ENCODE data around the gene SYK.

Gene SYK

DNA sequence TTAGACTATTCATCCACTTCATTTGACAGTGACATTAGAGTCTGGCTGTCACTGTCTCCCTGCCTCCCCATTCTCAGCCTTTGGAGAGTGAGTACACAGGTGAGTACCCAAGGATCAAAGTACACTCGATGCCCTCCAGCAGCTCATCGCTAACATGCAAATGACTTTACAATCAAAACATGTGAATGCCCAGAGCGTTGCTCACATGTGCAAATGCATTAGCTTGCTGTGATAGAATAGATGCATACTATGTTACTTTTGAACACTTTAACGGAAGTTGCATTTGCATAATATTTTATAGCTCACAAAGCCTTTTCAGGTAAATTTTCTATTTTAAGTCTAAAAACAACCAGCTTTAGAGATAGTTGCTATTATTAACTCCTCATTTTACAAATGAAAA lies 107.6 kb downstream of the SYK start:
- no peak for DNase-seq

DNA sequence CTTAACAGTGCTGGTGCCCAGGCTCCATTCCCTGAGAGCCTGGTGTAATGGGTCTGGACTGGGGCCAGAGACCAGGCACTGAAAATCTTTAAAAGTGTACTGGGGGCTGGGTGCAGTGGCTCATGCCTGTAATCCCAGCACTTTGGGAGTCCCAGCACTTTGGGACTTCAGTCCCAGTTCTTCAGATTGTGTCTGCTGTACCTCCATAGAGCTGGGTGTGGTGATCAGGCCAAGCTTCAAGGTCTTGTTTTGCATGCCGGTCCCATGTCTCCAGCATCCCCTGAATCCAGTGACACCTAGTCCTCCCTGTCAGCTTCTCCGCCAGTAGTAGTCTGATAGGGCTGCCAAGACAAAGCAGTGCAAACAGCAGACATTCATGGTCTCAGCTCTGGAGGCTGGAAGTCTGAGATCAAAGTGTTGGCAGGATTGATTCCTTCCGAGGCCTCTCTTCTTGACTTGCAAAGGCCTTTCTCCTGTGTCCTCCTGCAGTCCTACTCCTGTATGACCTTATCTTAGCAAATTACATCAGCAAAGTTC lies 108.2 kb downstream of the SYK start:
- no peak for DNase-seq

DNA sequence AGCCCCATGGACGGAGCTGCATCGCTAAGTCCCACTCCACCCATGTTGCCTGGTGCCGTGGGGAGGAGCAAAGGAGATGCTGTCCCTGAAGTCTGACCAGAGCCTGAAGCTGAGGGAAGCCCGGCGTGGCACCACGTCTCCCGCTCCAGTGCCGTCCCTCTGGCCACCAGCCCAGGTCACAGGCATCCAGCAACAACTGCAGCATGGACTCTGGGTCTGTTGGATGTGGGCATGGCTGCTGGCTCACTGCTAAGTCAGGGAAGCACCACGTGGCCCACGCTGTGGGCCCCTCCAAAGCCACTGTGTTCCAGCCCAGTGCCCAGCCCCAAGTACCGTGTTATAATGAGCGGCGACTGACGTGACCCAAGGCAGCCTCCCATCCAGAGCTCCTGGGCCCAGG lies 112.6 kb downstream of the SYK start:
- no peak for DNase-seq

DNA sequence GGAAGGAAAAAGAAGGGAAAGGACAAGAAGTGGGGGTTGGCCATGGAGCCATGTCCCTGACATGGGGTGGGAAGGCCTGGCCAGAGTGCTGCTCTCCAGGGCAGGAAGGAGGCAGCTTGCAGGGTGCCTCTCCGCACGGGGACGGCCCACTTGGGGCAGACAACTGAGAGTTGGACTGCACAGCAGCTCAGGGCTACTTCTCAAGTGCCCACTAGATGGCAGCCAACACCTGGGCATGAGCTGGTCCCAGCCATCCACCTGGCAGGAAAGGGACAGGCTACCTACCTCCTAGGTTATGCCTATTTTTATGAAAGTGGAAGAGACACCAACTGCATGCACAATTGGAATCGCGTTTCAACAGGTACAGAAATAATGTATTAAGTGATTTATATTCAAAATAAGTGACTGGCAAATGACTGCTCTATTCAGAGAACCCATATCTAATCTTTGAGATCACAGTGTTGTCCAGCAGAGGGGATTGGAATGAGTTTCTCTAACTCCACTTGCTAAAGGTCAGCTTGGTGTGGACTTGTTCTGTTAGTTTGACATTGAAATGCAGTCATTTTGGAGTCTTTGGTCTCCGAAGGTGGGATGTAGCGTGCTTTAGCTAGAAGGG lies 113.4 kb downstream of the SYK start:
- DNase-seq: peak; percentile 46

DNA sequence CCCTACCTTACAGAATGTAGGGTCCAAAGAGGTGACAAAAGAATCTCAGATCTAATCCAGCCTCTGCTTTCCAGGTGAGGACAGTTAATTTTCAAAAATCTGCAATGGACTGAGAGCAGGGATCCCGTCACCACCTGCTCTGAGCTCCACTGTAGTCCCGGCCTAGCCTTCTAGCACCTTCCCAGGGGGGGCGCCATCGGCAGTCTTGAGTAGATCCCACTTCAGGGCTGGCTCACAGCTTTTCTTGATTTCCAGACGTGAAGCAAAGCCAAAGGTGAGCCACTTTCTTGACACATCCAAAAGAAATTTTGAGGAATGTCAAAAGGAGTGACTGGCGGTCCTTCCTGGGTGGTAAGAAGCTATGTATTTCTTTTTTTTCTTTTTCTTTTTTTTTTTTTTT lies 114.1 kb downstream of the SYK start:
- DNase-seq: peak; percentile 24

DNA sequence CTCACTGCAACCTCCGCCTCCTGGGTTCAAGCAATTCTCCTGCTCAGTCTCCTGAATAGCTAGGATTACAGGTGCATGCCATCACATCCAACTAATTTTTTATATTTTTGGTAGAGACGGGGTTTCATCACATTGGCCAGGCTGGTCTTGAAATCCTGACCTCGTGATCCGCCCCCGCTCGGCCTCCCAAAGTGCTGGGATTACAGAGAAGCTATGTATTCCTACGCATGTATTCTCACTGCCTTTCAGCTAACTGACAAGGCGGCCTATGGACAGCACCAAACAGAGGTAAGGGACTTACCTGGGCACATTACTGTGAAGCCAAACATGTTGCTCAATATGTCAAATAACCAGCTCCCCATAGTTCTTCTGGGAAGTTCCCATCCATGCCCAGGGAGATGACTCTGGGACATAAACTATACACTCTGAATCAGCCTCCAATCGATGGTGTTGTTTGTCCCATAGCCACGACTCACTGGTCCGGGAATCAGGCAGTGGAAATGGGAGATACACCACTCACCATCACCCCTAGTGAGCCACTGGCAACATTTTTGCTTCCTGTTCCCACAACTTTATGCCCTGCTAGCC lies 114.6 kb downstream of the SYK start:
- DNase-seq: no peak

DNA sequence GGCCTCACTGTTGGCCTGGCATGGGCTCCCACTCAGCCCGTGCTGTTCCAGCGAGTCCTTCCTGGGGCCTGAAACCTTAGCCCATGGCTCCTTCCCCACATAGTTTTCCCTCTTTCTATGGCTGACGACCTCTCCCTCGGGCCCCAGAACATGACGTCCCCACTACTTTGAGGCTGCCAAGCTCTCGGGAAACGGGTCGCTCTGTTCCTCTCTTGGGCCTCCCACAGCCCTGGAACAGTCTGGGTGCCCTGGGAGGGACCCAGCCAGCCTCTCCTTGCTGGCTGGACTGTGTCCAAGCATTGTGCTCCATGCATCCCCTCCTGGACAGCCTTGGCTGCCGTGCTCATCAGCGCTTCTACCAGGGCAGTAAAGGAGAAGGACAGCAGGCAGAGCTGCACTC lies 118.3 kb downstream of the SYK start:
- no peak for DNase-seq

DNA sequence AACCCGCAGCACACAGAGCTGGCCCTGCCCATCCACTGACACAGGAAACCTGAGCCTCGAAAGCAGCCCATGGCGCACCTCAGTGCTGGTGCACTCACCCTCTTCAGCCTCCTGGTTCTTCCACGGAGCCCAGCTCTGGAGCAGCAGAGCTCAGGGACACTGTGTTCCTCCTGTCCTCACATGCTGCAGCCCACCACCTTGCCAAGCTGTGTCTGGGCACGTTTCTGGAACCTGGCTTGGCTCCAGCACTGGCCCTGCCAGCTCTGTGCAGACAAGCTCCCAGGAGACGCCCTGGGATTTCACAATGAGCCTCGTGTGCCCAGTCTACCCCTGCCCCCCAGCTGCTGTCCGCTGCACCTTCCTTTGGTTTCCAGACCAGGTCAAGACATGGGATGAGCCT lies 119.5 kb downstream of the SYK start:
- peak; percentile 19 for DNase-seq

DNA sequence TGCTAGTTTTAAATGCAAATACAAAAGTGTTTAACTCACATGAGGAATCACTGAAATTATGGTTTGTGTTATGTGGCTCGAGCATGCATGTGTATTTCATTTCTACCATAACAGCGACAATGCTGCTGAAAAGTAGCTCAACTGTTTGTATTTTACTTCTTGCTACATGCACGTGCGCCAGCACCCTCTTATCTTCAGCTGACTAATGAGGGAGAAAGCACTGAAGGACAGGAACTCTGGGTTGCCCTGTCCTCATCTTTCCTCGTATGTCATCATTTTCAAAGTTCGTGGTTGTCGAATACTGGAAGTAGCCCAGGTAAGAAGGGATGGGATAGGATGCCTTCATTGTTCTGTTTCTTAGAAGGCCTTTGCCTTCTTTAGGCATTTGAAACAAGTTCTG lies 120.3 kb downstream of the SYK start:
- DNase-seq: no peak

DNA sequence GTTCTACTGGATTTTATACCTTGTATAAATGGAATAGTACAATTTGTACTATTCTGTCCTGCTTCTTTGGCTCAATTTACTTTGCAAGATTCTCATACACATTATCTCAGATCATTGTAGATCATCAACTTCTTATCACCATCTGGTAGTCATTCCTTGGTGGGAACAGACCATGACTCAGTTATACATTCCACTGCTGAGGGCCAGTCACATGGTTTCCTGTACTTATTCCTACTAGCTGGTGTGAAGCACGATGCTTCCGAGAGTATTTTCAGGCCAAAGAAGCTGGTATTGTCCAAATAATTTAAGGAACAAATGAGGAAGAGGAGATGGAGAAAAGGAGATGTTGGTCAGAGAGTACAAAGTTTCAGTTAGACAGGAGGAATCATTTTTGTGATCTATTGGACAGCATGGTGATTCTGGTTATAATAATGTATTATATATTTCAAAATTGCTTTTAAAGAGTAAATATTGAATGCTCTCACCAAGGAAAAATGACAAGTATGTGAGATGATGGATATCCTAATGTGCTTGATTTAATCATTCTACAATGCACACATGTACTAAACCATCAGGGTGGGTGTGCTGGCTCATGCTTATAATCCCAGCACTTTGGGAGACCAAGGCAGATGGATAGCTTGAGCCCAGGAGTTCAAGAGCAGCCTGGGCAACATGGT lies 124.1 kb downstream of the SYK start:
- DNase-seq: no peak

DNA sequence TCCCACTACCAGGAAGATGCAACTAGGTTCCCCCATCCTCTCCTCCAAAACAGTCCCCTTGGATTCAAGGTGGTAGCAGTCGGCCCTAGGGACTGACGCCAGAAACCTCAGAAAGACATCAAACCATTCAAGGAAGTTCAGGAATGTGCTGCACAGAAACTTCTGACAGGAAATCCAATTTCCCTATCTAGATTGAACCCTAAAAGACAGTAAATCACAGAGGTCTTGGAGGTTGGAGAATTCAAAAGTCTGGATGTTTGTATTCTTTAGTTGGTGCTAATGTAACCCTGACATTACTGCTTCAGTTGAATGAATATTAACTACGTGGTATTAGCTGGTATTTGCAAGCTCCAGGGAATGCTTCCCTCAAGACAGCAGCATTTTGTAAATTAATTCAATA lies 125.3 kb downstream of the SYK start:
- DNase-seq: no peak

DNA sequence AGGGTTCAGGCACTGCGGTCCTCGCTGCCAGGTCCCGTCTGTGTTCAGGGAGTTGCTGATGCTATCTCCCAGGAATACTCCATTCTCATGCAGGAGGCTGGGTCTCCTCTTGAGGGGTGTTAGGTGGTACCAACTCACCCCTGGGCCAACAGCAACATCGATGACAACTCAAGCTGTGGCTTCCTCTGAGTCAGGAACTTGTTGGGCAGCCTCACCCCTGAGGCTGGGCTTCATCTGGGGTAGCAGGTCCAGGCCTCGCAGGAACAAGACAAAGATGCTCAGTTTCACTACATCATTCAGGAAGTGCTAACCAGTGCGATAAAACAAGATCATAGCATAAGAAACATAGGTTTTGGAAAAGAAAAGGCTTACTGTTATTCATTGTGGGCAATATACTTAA lies 125.9 kb downstream of the SYK start:
- no peak for DNase-seq

DNA sequence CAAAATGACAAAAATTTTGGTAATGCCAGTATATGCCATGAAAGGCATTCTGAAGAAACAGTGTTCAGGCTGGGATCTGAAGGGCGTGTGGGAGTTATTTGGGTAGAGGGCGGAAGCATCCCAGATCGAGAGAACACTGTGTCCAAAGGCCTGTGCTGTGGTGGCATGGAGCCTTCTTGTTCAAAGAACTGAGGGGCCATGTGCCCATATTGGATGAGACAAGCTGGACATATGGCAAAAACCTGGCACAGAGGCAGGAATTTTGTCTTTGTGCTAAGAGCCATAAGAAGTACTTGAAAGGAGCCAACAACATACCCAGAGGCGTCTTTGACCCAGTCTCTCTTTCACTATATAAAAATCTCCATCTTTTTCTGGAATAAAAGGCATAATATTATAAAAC lies 128.0 kb downstream of the SYK start:
- no peak for DNase-seq

DNA sequence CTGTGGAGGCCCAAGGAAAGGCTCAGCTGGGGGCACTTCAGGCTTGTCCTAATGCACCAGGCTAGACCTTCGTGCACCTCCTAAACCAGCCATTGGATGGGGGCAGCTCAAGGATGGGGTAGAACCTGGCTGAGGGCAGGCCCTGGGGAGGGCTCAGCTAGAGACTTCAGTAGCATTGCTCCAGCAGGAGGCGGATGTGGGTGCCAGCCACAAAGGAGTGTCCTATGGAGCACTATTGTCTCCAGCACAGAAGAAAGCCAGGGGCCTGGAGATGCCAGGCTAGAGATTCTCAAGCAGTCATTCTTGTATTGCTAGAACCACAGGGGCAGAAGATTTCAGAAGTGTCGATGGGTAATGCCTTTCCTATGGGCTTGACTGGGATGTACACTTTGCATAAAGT lies 131.8 kb downstream of the SYK start:
- DNase-seq: no peak

DNA sequence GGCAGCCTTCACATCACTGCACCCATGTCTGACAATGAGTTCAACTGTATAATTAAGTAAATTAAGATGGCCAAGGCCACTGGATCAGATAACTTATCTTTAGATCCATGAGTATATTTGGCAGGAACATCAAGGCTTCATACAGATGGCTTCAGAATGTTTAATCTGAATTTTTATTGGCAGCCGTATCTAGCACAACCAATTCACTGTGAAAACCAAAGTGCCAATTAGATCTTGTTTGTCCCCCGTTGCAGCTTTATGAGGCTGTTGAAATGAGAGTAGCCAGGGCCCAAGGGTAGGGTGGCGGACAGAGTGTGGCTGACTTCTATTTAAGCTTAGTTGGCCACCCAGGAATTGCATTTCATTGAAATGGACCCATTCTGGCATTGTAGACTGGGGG lies 137.7 kb downstream of the SYK start:
- DNase-seq: no peak

DNA sequence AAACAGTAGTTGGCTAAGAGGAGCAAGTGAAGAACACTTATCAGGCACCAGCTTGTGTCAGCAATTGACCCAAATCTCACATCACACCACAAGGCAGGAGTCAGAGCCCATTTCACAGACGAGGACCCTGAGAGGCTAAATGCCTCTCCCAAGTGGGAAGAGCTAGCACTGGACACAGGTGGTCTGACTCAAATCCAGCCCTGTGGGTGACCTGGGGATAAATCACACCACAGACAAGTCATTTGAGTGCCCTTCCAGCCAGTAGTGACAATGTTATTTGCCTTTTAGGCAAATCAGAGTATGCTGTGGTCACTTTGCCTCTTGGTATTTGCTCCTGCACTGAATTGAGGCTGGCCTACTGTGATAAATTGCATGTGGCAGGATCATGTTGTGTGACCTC lies 138.7 kb downstream of the SYK start:
- no peak for DNase-seq

DNA sequence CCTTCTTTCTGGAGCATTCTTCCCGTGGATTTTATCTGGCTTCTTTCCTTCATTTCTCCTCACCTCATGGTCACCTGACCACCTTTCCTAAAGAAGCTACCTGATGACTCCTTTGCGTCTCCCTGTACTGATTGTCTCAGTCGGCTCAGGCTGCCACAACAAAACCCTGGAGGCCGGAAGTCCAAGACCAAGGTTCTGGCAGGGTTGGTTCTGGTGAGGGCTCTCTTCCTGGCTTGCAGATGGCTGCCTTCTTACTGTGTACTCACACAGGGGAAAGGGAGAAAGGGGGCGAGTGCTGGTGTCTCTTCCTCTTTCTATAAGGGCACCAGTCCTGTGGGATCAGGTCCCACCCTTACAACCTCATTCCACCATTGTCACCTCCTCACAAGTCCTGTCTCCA lies 140.0 kb downstream of the SYK start:
- no peak for DNase-seq

DNA sequence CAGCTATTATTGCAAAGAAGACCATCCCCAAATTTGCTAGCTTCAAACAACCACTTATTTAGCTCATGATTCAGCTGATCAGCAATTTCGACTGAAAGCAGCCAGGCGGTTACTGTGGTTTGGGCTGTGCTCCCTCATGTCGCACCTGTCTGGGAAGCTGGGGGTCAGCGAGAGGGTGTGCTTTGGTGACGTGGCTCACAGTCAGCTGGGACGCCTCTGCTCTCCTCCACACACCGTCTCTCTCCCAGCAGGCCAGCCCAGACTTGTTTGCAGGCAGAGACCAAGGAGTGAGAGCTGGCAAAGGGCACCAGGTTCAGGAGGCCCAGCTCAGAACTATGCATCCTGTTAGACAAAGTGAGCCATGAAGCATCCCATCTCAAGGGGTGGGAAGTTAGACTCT lies 140.9 kb downstream of the SYK start:
- peak; percentile 85 for DNase-seq

DNA sequence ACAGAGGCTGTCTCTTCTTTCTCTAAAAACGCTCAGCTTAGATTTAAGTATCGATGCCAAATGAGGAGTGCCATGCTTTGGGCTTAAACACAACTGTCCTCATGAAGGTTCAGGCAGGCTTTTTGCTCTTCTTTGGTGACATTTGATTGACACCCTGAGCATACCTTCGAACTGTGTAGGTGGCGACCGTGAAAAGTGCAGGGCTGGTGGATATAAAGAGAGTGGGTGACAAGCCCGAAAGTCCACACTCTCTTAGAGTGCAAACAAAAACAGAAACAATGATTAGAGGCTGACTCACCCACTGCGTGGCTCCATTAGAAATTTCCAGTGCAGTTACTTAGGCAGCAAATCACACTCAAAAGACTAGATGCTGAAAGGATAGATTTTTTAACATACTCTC lies 141.7 kb downstream of the SYK start:
- no peak for DNase-seq

DNA sequence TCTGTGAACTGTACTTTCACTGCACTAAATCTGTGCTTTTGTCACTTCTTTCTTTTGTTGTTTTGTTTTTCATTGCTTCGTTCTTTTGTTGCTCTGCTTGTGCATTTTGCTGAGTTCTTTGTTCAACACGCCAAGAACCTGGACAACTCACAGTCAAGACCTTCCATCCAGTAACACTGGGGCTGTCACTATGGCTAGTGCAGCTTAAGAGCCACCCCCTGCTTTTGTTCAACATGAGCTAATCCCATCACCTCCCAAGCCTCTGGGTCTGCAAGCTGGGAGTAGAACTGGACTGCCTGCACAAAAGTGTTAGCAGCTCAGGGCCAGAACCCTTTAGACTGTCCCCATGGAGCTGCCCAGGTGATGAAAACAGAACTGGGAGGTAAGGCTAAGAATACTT lies 143.7 kb downstream of the SYK start:
- no peak for DNase-seq

DNA sequence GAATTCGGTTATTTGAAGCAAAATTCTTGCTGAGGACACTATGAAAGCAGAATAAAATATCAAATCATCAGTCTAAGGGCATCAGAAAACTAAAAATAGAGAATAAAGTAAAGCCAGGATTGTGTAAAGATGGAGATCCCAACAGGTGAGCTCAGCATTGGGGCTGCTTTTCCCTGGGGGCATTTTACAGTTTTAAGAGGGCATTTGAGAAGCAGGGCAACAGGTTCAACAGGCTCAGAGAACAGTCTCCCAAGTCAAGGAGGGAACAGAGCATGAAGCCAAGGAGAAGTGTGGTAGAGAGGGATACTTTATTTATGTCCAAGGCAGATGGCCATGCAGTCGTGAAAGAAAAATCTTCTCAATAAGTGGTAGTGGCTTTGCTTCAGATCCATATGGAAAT lies 145.4 kb downstream of the SYK start:
- no peak for DNase-seq

All from NCI-H510A (cell line).